ENCODE data around the gene ANK3. TPM values are rescaled to one million over a fixed set of nuclear protein-coding genes. Genes with fewer than 3 reads are reported as not detected.

The ANK3 gene
- 89.1 TPM for polyA plus RNA-seq
- long read RNA-seq, donor 1: 0 reads
- long read RNA-seq, donor 2, partial matches to known transcripts: 0 of 1 reads
- long read RNA-seq, donor 2, other reads (novel, unspliced or antisense): 0 of 1 reads
- long read RNA-seq, donor 3: 0 reads
- long read RNA-seq, donor 4: 0 reads
- long read RNA-seq, donor 5, partial matches to known transcripts: 0 of 1 reads
- long read RNA-seq, donor 5, other reads (novel, unspliced or antisense): 0 of 1 reads
- long read RNA-seq, donor 6, partial matches to known transcripts: 0 of 4 reads
- long read RNA-seq, donor 6, other reads (novel, unspliced or antisense): 0 of 4 reads
- long read RNA-seq, donor 7, partial matches to known transcripts: 0 of 1 reads
- long read RNA-seq, donor 7, other reads (novel, unspliced or antisense): 0 of 1 reads
- long read RNA-seq, donor 8, partial matches to known transcripts: 0 of 5 reads
- long read RNA-seq, donor 8, other reads (novel, unspliced or antisense): 0 of 5 reads
- long read RNA-seq, donor 9, partial matches to known transcripts: 80 of 105 reads
- long read RNA-seq, donor 9, other reads (novel, unspliced or antisense): 21 of 105 reads
- long read RNA-seq, donor 10, partial matches to known transcripts: 0 of 11 reads
- long read RNA-seq, donor 10, other reads (novel, unspliced or antisense): 0 of 11 reads
- long read RNA-seq, donor 11, partial matches to known transcripts: 0 of 1 reads
- long read RNA-seq, donor 11, other reads (novel, unspliced or antisense): 0 of 1 reads

- no peak within 1 kb of the TSS for H3K4me3 ChIP-seq (ENCODE audit: low read length)
- 100% methylated on average over 4 of the region's 10 CpGs for WGBS (ENCODE audit: insufficient coverage, low lambda C conversion rate)
- H3K36me3 ChIP-seq (ENCODE audit: control insufficient read depth, insufficient read depth, low read length): no peaks in the 10 kb centered on the region
- no peaks in the 10 kb centered on the region for H3K27me3 ChIP-seq (ENCODE audit: control insufficient read depth, insufficient read depth, low read length)
- DNase-seq: no peak
- H3K9me3 ChIP-seq (ENCODE audit: control insufficient read depth, low read depth, low read length): no peaks in the 10 kb centered on the region
- H3K27ac ChIP-seq (ENCODE audit: low read length): no peak within 1 kb of the TSS
- no peaks in the 10 kb centered on the region for H3K4me1 ChIP-seq (ENCODE audit: control insufficient read depth, insufficient read depth, low read length)
These were observed at the start of gene ANK3 for GRCh38 chr10:60389413-60390025. TSS of gene ANK3 (minus strand) at chr10:60389875. CDS start at chr10:60389538, 337 bp downstream.

DNA sequence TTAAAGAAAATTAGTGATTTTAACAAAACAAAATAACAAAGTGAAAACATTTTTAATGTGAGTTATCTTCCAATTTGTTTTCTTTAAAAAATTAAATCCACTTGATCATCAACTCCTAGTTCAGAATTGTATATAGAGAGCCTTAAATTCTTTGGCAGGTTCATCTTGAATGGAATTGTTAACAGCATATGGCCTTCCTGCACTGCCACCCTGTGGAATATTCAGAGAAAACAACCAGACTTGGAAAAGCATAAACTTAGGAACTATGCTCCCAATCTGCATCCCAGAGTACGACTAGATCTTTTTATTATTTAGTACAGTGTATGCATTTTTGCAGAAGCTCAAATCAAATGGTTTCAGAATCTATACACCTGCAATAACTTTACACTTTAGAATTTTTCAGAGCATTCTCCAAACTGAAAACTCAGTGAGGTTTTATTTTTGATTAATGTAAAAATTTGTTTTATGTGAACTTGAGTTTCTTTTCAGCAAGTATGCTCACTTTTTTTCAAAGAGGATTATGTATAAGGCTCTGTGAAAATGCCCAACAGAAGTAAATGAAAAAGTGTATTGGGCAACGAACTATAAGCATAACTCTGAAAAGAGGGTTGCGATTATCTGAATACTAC lies 44.9 kb upstream of the ANK3 start:
- H3K4me1 ChIP-seq (ENCODE audit: control insufficient read depth, insufficient read depth, low read length): no peaks in the 10 kb centered on the region
- WGBS (ENCODE audit: insufficient coverage, low lambda C conversion rate): no CpG with 5 or more reads among the region's 3 CpGs
- H3K27me3 ChIP-seq (ENCODE audit: control insufficient read depth, insufficient read depth, low read length): no peaks in the 10 kb centered on the region
- H3K36me3 ChIP-seq (ENCODE audit: control insufficient read depth, insufficient read depth, low read length): no peaks in the 10 kb centered on the region
- no peak overlapping the region for H3K27ac ChIP-seq (ENCODE audit: low read length)
- no peak overlapping the region for H3K4me3 ChIP-seq (ENCODE audit: low read length)
- peak in 1 of 2 donors; percentile 36 for DNase-seq
- no peaks in the 10 kb centered on the region for H3K9me3 ChIP-seq (ENCODE audit: control insufficient read depth, low read depth, low read length)

GRCh38 chr10:60433684-60434083 lies 44.0 kb upstream of the ANK3 start:
- no peak for DNase-seq
- H3K27me3 ChIP-seq (ENCODE audit: control insufficient read depth, insufficient read depth, low read length): no peaks in the 10 kb centered on the region
- no peaks in the 10 kb centered on the region for H3K36me3 ChIP-seq (ENCODE audit: control insufficient read depth, insufficient read depth, low read length)
- no peak overlapping the region for H3K4me3 ChIP-seq (ENCODE audit: low read length)
- H3K4me1 ChIP-seq (ENCODE audit: control insufficient read depth, insufficient read depth, low read length): no peaks in the 10 kb centered on the region
- no CpG with 5 or more reads among the region's 3 CpGs for WGBS (ENCODE audit: insufficient coverage, low lambda C conversion rate)
- no peak overlapping the region for H3K27ac ChIP-seq (ENCODE audit: low read length)
- H3K9me3 ChIP-seq (ENCODE audit: control insufficient read depth, low read depth, low read length): no peaks in the 10 kb centered on the region

- WGBS (ENCODE audit: insufficient coverage, low lambda C conversion rate): 71% methylated on average over 1 of the region's 7 CpGs
- H3K36me3 ChIP-seq (ENCODE audit: control insufficient read depth, insufficient read depth, low read length): no peaks in the 10 kb centered on the region
- DNase-seq: no peak
- no peaks in the 10 kb centered on the region for H3K9me3 ChIP-seq (ENCODE audit: control insufficient read depth, low read depth, low read length)
- no peaks in the 10 kb centered on the region for H3K4me1 ChIP-seq (ENCODE audit: control insufficient read depth, insufficient read depth, low read length)
- H3K27ac ChIP-seq (ENCODE audit: low read length): no peak overlapping the region
- H3K27me3 ChIP-seq (ENCODE audit: control insufficient read depth, insufficient read depth, low read length): no peaks in the 10 kb centered on the region
- no peak overlapping the region for H3K4me3 ChIP-seq (ENCODE audit: low read length)
These were observed 41.3 kb upstream of the ANK3 start for GRCh38 chr10:60430836-60431597.

DNA sequence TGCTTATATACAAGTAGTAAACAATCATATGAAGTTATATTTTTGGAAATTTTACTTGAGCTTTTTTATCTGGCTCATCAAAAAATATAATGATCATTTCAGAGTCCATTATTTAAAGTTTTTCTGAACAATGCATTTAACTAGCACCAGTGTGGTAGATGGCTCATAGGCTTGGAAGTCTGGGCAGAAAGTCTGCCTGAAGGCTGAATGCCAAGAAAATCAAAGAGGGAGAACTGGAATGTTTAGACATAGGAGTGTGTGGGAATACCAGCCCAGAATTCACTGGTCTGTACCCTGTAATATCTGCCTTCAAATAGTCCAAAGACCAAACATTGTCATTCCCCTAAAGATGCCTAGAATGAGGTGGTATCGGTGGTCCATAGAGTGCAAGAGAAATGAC lies 40.3 kb upstream of the ANK3 start:
- no peaks in the 10 kb centered on the region for H3K4me1 ChIP-seq (ENCODE audit: control insufficient read depth, insufficient read depth, low read length)
- H3K27ac ChIP-seq (ENCODE audit: low read length): no peak overlapping the region
- no peaks in the 10 kb centered on the region for H3K9me3 ChIP-seq (ENCODE audit: control insufficient read depth, low read depth, low read length)
- 100% methylated on average over 1 of the region's 1 CpG for WGBS (ENCODE audit: insufficient coverage, low lambda C conversion rate)
- H3K4me3 ChIP-seq (ENCODE audit: low read length): no peak overlapping the region
- no peak for DNase-seq
- no peaks in the 10 kb centered on the region for H3K36me3 ChIP-seq (ENCODE audit: control insufficient read depth, insufficient read depth, low read length)
- H3K27me3 ChIP-seq (ENCODE audit: control insufficient read depth, insufficient read depth, low read length): no peaks in the 10 kb centered on the region

- Histone ChIP-seq H3K4me1 (ENCODE audit: control insufficient read depth, insufficient read depth, low read length) (no peaks in the 10 kb centered on the region), H3K27me3 (ENCODE audit: control insufficient read depth, insufficient read depth, low read length) (no peaks in the 10 kb centered on the region), H3K9me3 (ENCODE audit: control insufficient read depth, low read depth, low read length) (no peaks in the 10 kb centered on the region), H3K4me3 (ENCODE audit: low read length) (no peak overlapping the region), H3K27ac (ENCODE audit: low read length) (no peak overlapping the region), H3K36me3 (ENCODE audit: control insufficient read depth, insufficient read depth, low read length) (no peaks in the 10 kb centered on the region)
- WGBS (ENCODE audit: insufficient coverage, low lambda C conversion rate): no CpG with 5 or more reads among the region's 2 CpGs
- DNase-seq: no peak
These were observed 39.6 kb upstream of the ANK3 start for GRCh38 chr10:60429084-60429849.

GRCh38 chr10:60428387-60428737 lies 38.7 kb upstream of the ANK3 start:
- Histone ChIP-seq H3K27ac (ENCODE audit: low read length) (no peak overlapping the region), H3K36me3 (ENCODE audit: control insufficient read depth, insufficient read depth, low read length) (no peaks in the 10 kb centered on the region), H3K4me3 (ENCODE audit: low read length) (no peak overlapping the region), H3K27me3 (ENCODE audit: control insufficient read depth, insufficient read depth, low read length) (no peaks in the 10 kb centered on the region), H3K4me1 (ENCODE audit: control insufficient read depth, insufficient read depth, low read length) (no peaks in the 10 kb centered on the region), H3K9me3 (ENCODE audit: control insufficient read depth, low read depth, low read length) (no peaks in the 10 kb centered on the region)
- no peak for DNase-seq
- no CpG with 5 or more reads among the region's 3 CpGs for WGBS (ENCODE audit: insufficient coverage, low lambda C conversion rate)

DNA sequence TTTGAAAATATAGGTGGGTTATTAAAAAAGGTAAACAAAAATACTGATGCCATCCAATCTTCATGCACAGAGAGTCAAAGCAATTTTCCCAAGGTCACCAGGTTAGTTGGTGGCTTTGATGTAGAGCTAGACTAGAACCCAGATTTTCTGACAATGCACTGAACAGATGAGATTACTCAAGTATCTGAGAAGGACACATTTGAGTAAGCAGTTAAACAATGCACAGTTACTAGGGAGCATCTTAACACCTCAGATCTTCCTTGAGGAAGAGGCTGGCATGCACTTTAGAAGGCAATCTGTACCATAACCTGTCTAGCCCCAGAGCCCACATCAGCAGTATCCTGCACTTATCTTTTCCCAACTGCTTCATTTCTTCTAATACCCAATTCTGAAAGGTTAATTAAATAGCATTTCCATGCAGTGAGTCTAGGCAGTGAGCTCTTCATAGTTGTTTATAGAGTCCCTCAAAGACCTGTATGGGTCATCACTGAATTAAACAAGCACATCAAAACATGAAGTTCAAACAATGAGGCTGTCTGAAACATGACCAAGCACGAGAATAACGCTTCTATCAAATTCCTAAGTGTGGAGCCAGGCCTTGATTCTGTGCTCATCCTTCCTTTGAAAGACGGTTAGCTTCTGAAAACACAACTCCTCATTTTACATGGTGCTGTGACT lies 38.2 kb upstream of the ANK3 start:
- WGBS (ENCODE audit: insufficient coverage, low lambda C conversion rate): 80% methylated on average over 1 of the region's 3 CpGs
- no peak for DNase-seq
- Histone ChIP-seq H3K9me3 (ENCODE audit: control insufficient read depth, low read depth, low read length) (no peaks in the 10 kb centered on the region), H3K4me1 (ENCODE audit: control insufficient read depth, insufficient read depth, low read length) (no peaks in the 10 kb centered on the region), H3K27me3 (ENCODE audit: control insufficient read depth, insufficient read depth, low read length) (no peaks in the 10 kb centered on the region), H3K27ac (ENCODE audit: low read length) (no peak overlapping the region), H3K36me3 (ENCODE audit: control insufficient read depth, insufficient read depth, low read length) (no peaks in the 10 kb centered on the region), H3K4me3 (ENCODE audit: low read length) (no peak overlapping the region)

DNA sequence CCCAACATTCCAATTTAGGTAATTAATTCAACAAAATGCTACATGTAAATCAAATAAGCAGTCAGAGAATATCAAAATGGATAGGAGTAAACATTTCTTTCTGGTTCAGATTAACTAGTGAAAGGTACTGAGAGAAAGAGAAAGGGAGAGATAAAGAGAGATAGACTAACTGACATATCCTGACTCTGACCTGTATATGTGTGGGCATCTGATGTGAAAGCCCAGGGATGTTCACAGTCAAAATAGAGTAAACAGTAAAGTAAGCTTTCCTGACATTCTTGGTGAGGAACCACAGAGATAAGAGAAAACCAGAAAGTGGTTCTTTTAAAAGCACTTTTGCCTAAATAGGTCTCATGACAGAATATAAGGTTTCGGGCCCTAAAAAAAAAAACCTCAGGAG lies 37.5 kb upstream of the ANK3 start:
- Histone ChIP-seq H3K27ac (ENCODE audit: low read length) (no peak overlapping the region), H3K36me3 (ENCODE audit: control insufficient read depth, insufficient read depth, low read length) (no peaks in the 10 kb centered on the region), H3K27me3 (ENCODE audit: control insufficient read depth, insufficient read depth, low read length) (no peaks in the 10 kb centered on the region), H3K9me3 (ENCODE audit: control insufficient read depth, low read depth, low read length) (no peaks in the 10 kb centered on the region), H3K4me3 (ENCODE audit: low read length) (no peak overlapping the region), H3K4me1 (ENCODE audit: control insufficient read depth, insufficient read depth, low read length) (no peaks in the 10 kb centered on the region)
- DNase-seq: no peak
- WGBS (ENCODE audit: insufficient coverage, low lambda C conversion rate): no CpG with 5 or more reads among the region's 1 CpG
